ENCODE measurements around the gene SNRNP200.

The SNRNP200 gene

DNA sequence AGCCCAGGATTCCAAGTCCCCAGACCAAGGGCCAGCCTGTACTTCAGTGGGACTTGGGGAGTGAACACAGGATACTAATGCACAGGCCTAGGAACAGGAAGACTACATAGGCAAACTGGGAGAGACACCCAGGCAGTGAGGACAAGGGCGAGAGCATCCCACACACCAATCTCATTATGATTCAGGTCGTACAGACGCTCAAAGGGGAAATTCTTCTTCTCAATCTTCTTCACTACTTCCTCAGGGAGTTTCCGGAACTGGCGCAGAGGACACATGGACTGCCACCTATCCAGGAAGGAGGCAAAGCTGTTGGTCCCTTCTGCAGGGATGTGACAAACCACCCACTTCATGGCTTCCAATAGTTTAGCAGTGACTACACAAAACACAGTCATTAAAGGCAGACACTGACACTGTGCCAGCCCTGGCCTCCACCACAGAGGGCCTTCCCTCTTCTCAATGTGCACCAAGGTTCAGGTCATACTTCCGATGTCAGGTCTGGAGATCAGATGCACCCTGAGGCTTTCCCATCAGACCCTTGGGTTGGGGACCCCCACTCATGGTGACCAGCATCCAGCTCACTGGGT is 18.0 kb downstream of the SNRNP200 start:
- DNase-seq (ENCODE audit: low read depth), result no peak
- TF ChIP-seq, protein P1, sequence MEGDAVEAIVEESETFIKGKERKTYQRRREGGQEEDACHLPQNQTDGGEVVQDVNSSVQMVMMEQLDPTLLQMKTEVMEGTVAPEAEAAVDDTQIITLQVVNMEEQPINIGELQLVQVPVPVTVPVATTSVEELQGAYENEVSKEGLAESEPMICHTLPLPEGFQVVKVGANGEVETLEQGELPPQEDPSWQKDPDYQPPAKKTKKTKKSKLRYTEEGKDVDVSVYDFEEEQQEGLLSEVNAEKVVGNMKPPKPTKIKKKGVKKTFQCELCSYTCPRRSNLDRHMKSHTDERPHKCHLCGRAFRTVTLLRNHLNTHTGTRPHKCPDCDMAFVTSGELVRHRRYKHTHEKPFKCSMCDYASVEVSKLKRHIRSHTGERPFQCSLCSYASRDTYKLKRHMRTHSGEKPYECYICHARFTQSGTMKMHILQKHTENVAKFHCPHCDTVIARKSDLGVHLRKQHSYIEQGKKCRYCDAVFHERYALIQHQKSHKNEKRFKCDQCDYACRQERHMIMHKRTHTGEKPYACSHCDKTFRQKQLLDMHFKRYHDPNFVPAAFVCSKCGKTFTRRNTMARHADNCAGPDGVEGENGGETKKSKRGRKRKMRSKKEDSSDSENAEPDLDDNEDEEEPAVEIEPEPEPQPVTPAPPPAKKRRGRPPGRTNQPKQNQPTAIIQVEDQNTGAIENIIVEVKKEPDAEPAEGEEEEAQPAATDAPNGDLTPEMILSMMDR (IDR thresholded peaks at IDR 0.05; ENCODE audit: control insufficient read depth, extremely low read depth, insufficient read depth), result no peak
- no peak overlapping the region for H3K4me3 ChIP-seq (ENCODE audit: low read depth, low read length)

DNA sequence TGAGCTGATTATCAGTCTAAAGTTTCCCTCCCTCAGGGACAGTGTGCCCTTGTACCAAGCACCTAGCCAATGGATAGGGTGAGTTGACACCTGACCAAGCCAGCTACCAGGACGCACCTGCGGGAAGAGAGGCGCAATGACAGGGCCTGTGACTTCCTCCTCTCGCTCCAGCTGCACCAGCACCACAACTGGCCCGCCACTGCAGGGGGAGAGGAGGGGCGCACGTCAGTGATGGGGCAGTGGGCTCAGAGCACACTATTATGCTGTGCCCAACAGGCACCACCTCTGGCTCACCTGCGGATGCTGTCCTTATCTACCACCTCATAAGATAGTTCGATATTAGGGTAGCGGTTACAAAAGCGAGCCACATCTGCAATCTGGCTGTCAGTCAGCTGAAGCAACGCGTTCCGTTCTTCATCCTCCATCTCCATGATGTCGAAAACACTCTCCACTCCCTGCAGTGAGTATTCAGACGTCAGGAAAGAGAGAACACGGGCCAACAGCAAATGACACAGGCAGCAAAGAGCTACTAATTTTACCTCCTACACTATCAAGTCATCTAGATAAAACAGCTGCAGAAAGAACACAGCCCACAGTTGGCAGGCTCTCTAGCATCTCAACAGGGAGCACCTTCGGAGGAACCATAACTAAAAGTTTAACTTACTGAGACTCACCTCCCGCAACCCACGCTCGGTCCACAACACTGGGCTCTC is 28.4 kb downstream of the SNRNP200 start:
- TF ChIP-seq, protein P1 (IDR thresholded peaks at IDR 0.05; ENCODE audit: control insufficient read depth, extremely low read depth, insufficient read depth), result no peak
- no peak overlapping the region for H3K4me3 ChIP-seq (ENCODE audit: low read depth, low read length)
- DNase-seq (ENCODE audit: low read depth), result no peak

DNA sequence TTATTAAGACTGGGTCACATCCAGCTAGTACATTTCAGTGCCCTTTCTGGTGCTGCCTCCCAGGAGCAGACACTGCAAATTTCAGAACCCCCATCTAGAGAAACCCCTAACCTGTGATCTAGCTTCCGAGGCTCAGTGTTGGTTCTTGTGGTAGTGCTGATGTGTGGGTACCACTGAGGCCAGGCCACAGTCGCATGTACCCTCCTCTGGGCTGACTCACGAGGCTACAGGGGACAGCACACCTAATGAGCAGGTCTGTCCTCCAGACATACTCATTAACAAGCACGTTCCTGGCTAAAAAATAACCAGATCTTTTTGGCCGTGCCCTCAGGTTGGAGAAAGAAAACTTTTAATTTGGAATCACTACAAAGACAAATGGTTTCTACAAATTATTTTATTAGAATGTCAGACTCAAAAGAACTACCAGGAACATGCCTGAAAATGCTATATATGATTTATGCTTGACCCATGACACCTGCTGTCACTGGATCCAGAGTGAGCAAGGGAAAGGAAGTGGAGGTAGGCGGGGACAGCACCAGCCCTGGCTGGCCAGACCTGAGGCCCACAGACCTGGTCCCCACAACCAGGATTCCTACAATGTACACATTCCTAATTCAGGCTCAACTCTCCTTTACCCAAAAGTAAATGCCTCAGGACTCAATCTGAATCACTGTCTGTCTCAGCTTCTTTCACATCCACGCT is 30.8 kb downstream of the SNRNP200 start:
- no peak for DNase-seq (ENCODE audit: low read depth)
- no peak overlapping the region for H3K4me3 ChIP-seq (ENCODE audit: low read depth, low read length)
- TF ChIP-seq, protein P1 (IDR thresholded peaks at IDR 0.05; ENCODE audit: control insufficient read depth, extremely low read depth, insufficient read depth), result no peak

DNA sequence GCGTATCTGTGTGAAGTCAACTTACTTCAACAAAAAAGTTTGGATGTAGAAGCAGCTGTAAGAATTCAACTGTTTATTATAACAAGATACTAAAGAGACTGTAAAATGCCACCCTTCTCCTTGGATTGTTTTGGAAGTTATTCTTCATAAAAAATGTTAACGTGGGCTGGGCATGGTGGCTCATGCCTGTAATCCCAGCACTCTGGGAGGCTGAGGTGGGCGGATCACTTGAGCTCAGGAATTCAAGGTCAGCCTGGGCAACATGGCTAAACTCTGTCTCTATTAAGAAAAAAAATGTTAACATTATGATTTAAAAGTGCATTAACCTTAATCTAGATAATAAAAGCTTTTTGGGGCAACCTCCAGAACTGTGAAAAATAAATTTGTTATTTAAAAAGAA is 31.6 kb downstream of the SNRNP200 start:
- TF ChIP-seq, protein P1 (IDR thresholded peaks at IDR 0.05; ENCODE audit: control insufficient read depth, extremely low read depth, insufficient read depth), result no peak
- no peak overlapping the region for H3K4me3 ChIP-seq (ENCODE audit: low read depth, low read length)
- no peak for DNase-seq (ENCODE audit: low read depth)

DNA sequence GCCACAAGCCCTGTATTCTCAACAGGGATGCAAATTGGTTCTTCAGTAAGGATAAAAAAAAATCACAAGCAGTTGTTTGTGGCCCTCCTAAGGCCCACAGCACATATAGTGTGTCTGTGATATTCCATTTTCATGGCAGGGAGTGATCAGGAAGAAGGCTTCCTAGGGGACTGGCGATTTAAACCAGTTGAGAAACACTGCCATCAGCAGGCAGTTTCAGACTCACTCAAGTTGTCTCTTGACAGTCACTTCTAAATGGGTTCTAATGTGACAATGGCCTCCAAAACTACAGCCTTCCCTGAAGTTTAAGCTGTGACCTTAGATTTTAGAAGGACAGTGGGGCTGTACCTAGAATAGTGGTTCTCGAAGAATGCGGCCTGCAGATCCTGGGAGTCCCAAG is 33.4 kb downstream of the SNRNP200 start:
- no peak for DNase-seq (ENCODE audit: low read depth)
- no peak overlapping the region for H3K4me3 ChIP-seq (ENCODE audit: low read depth, low read length)
- TF ChIP-seq, protein P1 (IDR thresholded peaks at IDR 0.05; ENCODE audit: control insufficient read depth, extremely low read depth, insufficient read depth), result no peak

DNA sequence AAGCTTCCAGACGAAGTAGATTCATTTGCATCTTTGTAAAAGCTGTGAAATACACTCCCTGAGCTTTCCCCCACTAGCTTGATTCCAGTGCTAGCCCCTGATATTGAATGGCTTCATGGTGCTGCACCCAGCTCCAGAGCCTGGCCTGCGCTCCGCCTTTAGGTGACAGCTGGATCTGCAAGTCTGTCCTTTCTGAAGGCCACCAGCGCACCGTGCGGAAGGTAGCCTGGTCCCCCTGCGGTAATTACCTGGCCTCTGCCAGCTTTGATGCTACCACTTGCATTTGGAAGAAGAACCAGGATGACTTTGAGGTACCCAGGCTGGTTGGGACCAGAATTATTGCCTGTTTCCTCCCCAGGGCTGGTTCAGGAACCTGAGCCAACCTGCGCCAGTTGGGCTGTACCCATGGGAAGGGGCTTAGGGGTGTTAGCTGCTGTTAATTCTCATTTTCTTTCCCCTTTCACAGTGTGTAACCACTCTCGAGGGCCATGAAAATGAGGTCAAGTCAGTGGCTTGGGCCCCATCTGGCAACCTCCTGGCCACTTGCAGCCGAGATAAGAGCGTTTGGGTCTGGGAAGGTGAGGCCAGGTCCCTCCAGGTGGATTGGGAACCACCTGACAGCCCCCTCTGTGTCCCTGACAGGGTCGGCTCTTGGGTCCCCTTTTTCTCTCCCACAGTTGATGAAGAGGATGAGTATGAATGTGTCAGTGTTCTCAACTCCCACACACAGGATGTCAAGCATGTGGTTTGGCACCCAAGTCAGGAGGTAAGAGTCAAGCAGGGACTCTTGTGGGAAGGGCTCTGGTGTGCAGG is 38.0 kb downstream of the SNRNP200 start:
- H3K4me3 ChIP-seq (ENCODE audit: low read depth, low read length), result peak overlapping the region; percentile 98
- DNase-seq (ENCODE audit: low read depth), result no peak
- TF ChIP-seq, protein P1 (IDR thresholded peaks at IDR 0.05; ENCODE audit: control insufficient read depth, extremely low read depth, insufficient read depth), result peak; percentile 52
